K562 (cell line): Measurements from ENCODE around the gene NEURL2. TPM values are rescaled to one million over a fixed set of nuclear protein-coding genes. Genes with fewer than 3 reads are reported as not detected.

Experiments
- FOXM1 ChIP-seq, 2 experiments: fragments of 450-650 bp in 1 of 2; sonication (generic) in 1 of 2; formaldehyde crosslinking in 1 of 2; IDR thresholded peaks; 2 replicates each; pipeline versions ENCODE4 v1.6.1 to v1.9.0; 2017 to 2022; ENCODE audit warnings: low read depth in 2 of 2, mild to moderate bottlenecking in 2 of 2, missing genetic modification reagents in 1 of 2, moderate library complexity in 1 of 2
- HNRNPK ChIP-seq: fragments of 200-400 bp; formaldehyde crosslinking; IDR thresholded peaks from one replicate; pipeline ENCODE4 v1.6.1; 2018; ENCODE audit warnings: mild to moderate bottlenecking, low read depth, low read length; ENCODE audit not compliant: poor library complexity, severe bottlenecking
- RAD51 ChIP-seq: fragments of 450-650 bp; IDR thresholded peaks from 2 replicates; pipeline ENCODE4 v1.7.1; 2016; ENCODE audit warnings: low read depth, mild to moderate bottlenecking, borderline replicate concordance
- SMARCE1 ChIP-seq: fragments of 450-650 bp; IDR thresholded peaks from 2 replicates; pipeline ENCODE4 v1.7.1; 2016; ENCODE audit warnings: mild to moderate bottlenecking
- SRSF9 ChIP-seq: fragments of 200-400 bp; formaldehyde crosslinking; IDR thresholded peaks from 2 replicates; pipeline ENCODE4 v1.6.1; 2017; ENCODE audit warnings: low read depth, low read length, borderline replicate concordance
- TAL1 ChIP-seq: fragments of 450-650 bp; IDR thresholded peaks from 2 replicates; pipeline ENCODE4 v1.6.1; 2016; ENCODE audit warnings: mild to moderate bottlenecking
- XRCC5 ChIP-seq: fragments of 200-400 bp; formaldehyde crosslinking; IDR thresholded peaks from 2 replicates; pipeline ENCODE4 v1.6.1; 2017; ENCODE audit warnings: low read depth, mild to moderate bottlenecking, low read length
- ZNF584 ChIP-seq: fragments of 200-800 bp; sonication (Bioruptor generic); IDR thresholded peaks from 2 replicates; pipeline ENCODE4 v1.6.1; 2016; ENCODE audit warnings: low read depth, mild to moderate bottlenecking, missing genetic modification characterization, missing compliant biosample characterization
- polyA plus RNA-seq, 8 experiments: library from polyadenylated mRNA; depleted of rRNA in 4 of 8; stranded (reverse) in 5 of 8; unstranded in 3 of 8; fragments of >200 nt; fragmentation: Nextera tagmentation in 2 of 8; fragmentation: Illumina TruSeq in 1 of 8; extraction: Ambion mirVana in 2 of 8; extraction: Trizol in 1 of 8; gene quantifications; 2 replicates each; pipeline versions ENCODE4 v1.2.1 to v1.2.3, GENCODE V29; 2011 to 2014; ENCODE audit warnings: inconsistent platforms in 1 of 8, missing spikeins in 1 of 8
- total RNA-seq, 7 experiments: library from RNA; depleted of rRNA in 6 of 7; stranded (reverse); fragments of >200 nt in 6 of 7; fragmentation: Illumina TruSeq in 2 of 7; extraction: Trizol in 2 of 7; gene quantifications; 2 replicates each; pipeline versions ENCODE4 v1.2.1 to v1.2.3, GENCODE V29; 2011 to 2021; ENCODE audit warnings: low replicate concordance in 1 of 7
- TF ChIP-seq, protein P1 (sequence below), 2 experiments: IDR thresholded peaks in 1 of 2; conservative IDR thresholded peaks in 1 of 2; 2 replicates each; pipeline ENCODE4 v1.6.1; 2016; ENCODE audit warnings: low read depth in 2 of 2, mild to moderate bottlenecking in 1 of 2, missing compliant biosample characterization in 1 of 2, missing genetic modification characterization in 1 of 2, moderate library complexity in 1 of 2
- TF ChIP-seq, protein P2 (sequence below): sonication (generic); formaldehyde crosslinking; IDR thresholded peaks from 2 replicates; pipeline ENCODE4 v1.8.1; 2023; ENCODE audit warnings: mild to moderate bottlenecking, missing genetic modification reagents
- TF ChIP-seq, protein P3 (sequence below): fragments of 450-650 bp; IDR thresholded peaks from 2 replicates; pipeline ENCODE4 v1.6.1; 2014; ENCODE audit warnings: low read depth, mild to moderate bottlenecking, moderate library complexity, borderline replicate concordance
- TF ChIP-seq, protein P4 (sequence below): fragments of 250-450 bp; sonication (Bioruptor Pico); IDR thresholded peaks from 2 replicates; pipeline ENCODE4 v1.5.0; 2020; ENCODE audit warnings: mild to moderate bottlenecking
- TF ChIP-seq, protein P5 (sequence below), 2 experiments: fragments of 450-650 bp; IDR thresholded peaks; 2 replicates each; pipeline ENCODE4 v1.6.1; 2018; ENCODE audit warnings: mild to moderate bottlenecking in 2 of 2, low read depth in 1 of 2; ENCODE audit not compliant: partially characterized antibody in 2 of 2

The NEURL2 gene
- total and polyA plus RNA-seq, 9 of the 15 experiments (the other 6 are each of a cell fraction or from before 2014, with no cell fraction given), result 0.22 to 1.9 (median 0.50) TPM; not detected in 1

DNA sequence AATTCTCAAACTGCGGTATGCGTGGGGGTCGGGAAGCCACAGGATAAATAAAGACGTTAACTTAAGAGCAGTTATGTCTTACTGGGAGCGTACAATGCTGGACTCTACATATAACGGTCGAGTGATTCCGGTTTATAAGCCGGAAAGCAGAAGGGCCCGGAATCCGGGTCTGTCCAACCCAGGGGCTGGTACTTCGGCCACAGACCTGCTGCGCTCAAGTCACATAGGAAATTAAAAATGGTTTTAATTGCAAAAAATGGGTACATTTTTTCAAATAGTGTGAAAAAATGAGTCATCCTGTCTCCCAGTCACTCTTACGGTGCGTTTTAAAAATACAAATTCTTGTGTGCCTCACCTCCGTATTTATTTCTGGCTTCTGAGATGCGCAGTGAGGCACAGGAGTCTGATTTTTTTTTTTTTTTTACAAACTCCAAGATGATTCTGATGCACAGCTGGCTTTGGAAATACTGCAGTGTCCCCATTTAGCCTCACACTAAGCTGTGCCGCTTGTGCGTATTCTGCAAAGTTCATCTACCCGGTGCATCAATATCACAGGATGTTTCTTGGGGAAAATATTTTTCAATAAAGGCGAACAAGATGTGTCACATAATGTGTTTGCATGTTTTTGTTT lies 44.5 kb upstream of the NEURL2 start (continued):
- TF ChIP-seq XRCC5 (peak; percentile 69; the same call in 1 of the 2 replicates), HNRNPK (no peak), TAL1 (peak; percentile 88; the same call in 1 of the 2 replicates), SMARCE1 (peak; percentile 95), RAD51 (0 out of 2 replicates have a peak, but pooled peaks have one; percentile 5), SRSF9 (no peak), ZNF584 (CRISPR knock-in tag) (no peak), FOXM1 (IDR thresholded peaks at IDR 0.05; ENCODE audit: low read depth) (peak; percentile 86), FOXM1 (CRISPR knock-in tag; IDR thresholded peaks at IDR 0.05; ENCODE audit: low read depth) (no peak)
- TF ChIP-seq, protein P1, sequence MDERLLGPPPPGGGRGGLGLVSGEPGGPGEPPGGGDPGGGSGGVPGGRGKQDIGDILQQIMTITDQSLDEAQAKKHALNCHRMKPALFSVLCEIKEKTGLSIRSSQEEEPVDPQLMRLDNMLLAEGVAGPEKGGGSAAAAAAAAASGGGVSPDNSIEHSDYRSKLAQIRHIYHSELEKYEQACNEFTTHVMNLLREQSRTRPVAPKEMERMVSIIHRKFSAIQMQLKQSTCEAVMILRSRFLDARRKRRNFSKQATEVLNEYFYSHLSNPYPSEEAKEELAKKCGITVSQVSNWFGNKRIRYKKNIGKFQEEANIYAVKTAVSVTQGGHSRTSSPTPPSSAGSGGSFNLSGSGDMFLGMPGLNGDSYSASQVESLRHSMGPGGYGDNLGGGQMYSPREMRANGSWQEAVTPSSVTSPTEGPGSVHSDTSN (CRISPR knock-in tag; IDR thresholded peaks at IDR 0.05; ENCODE audit: low read depth), result no peak
- TF ChIP-seq, protein P1 (tag; conservative IDR thresholded peaks at IDR 0.05; ENCODE audit: low read depth), result 0 out of 2 replicates have a peak, but pooled peaks have one; percentile 17
- TF ChIP-seq, protein P2, sequence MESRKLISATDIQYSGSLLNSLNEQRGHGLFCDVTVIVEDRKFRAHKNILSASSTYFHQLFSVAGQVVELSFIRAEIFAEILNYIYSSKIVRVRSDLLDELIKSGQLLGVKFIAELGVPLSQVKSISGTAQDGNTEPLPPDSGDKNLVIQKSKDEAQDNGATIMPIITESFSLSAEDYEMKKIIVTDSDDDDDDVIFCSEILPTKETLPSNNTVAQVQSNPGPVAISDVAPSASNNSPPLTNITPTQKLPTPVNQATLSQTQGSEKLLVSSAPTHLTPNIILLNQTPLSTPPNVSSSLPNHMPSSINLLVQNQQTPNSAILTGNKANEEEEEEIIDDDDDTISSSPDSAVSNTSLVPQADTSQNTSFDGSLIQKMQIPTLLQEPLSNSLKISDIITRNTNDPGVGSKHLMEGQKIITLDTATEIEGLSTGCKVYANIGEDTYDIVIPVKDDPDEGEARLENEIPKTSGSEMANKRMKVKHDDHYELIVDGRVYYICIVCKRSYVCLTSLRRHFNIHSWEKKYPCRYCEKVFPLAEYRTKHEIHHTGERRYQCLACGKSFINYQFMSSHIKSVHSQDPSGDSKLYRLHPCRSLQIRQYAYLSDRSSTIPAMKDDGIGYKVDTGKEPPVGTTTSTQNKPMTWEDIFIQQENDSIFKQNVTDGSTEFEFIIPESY (CRISPR knock-in tag), result no peak
- TF ChIP-seq, protein P3, sequence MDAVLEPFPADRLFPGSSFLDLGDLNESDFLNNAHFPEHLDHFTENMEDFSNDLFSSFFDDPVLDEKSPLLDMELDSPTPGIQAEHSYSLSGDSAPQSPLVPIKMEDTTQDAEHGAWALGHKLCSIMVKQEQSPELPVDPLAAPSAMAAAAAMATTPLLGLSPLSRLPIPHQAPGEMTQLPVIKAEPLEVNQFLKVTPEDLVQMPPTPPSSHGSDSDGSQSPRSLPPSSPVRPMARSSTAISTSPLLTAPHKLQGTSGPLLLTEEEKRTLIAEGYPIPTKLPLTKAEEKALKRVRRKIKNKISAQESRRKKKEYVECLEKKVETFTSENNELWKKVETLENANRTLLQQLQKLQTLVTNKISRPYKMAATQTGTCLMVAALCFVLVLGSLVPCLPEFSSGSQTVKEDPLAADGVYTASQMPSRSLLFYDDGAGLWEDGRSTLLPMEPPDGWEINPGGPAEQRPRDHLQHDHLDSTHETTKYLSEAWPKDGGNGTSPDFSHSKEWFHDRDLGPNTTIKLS, result no peak
- TF ChIP-seq, protein P4, sequence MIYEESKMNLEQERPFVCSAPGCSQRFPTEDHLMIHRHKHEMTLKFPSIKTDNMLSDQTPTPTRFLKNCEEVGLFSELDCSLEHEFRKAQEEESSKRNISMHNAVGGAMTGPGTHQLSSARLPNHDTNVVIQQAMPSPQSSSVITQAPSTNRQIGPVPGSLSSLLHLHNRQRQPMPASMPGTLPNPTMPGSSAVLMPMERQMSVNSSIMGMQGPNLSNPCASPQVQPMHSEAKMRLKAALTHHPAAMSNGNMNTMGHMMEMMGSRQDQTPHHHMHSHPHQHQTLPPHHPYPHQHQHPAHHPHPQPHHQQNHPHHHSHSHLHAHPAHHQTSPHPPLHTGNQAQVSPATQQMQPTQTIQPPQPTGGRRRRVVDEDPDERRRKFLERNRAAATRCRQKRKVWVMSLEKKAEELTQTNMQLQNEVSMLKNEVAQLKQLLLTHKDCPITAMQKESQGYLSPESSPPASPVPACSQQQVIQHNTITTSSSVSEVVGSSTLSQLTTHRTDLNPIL, result no peak
- TF ChIP-seq, protein P5, sequence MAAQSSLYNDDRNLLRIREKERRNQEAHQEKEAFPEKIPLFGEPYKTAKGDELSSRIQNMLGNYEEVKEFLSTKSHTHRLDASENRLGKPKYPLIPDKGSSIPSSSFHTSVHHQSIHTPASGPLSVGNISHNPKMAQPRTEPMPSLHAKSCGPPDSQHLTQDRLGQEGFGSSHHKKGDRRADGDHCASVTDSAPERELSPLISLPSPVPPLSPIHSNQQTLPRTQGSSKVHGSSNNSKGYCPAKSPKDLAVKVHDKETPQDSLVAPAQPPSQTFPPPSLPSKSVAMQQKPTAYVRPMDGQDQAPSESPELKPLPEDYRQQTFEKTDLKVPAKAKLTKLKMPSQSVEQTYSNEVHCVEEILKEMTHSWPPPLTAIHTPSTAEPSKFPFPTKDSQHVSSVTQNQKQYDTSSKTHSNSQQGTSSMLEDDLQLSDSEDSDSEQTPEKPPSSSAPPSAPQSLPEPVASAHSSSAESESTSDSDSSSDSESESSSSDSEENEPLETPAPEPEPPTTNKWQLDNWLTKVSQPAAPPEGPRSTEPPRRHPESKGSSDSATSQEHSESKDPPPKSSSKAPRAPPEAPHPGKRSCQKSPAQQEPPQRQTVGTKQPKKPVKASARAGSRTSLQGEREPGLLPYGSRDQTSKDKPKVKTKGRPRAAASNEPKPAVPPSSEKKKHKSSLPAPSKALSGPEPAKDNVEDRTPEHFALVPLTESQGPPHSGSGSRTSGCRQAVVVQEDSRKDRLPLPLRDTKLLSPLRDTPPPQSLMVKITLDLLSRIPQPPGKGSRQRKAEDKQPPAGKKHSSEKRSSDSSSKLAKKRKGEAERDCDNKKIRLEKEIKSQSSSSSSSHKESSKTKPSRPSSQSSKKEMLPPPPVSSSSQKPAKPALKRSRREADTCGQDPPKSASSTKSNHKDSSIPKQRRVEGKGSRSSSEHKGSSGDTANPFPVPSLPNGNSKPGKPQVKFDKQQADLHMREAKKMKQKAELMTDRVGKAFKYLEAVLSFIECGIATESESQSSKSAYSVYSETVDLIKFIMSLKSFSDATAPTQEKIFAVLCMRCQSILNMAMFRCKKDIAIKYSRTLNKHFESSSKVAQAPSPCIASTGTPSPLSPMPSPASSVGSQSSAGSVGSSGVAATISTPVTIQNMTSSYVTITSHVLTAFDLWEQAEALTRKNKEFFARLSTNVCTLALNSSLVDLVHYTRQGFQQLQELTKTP (IDR thresholded peaks at IDR 0.05; ENCODE audit: low read depth in 1 of 2, partially characterized antibody in 2 of 2), result peak in 1 of 2 experiments; percentile 89
